CD4-positive, alpha-beta T cell treated with Interleukin-6 at 100 ng/mL for 8 hours (primary cell): ENCODE results near the gene ACTN2.

Source experiments
- DNase-seq: peaks from one replicate; pipeline ENCODE4 v3.0.0-alpha.2; 2020; ENCODE audit warnings: mixed read lengths, low spot score

Gene ACTN2

DNA sequence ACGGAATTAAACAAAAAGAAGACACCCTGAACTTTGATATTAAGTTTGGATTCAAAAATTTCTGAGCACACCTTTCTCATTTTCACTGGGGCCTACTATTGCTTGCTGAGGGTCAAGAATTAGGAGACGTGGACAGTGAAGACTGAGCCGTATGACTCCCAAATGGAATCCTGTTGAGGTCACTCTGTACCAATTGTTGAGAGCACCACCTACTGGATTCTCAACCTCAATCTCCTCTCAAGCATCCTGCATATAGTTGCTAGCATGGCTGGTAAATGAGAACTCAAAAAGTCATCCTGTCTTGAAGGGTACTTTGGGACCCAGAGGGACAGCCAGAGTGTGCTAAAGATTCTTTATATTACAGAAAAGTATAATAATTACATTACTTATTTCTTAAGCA lies 88.6 kb downstream of the ACTN2 start:
- DNase-seq: no peak

DNA sequence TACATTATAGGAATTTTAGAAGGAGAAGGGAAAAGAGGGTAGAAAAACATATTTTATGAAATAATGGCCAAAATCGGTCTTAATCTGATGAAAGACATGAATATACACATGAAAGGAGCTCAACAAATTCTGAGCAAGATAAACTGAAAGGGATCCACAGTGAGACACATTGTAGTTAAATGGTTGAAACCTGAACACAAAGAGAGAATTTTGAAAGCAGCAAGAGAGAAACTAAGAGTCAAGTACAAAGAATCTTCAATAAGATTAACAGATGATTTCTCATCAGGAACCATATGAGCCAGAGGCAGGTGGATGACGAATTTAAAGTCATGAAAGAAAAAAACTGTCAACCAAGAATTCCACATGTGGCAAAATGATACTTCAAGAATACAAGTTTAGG lies 93.0 kb downstream of the ACTN2 start:
- DNase-seq: no peak

DNA sequence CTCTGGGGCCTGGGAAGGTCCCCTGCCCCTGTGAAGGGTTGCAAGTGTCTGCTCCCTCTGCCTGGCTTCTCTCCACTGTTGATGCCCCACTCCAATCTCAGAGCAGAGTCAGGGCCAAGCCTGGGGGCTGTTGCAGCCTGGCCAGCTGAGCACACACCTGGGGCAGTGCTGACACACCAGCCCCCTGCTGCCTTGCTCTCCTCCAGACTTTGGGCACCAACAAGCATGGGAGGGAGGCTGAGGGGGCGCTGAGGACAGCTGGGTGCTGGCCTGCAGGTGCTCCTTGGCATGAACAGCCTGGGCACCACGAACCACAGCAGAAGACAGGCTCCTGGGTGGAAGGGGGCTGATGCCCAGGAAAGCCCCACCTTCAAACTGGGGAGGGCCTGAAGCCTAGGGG lies 99.2 kb downstream of the ACTN2 start:
- DNase-seq: no peak

DNA sequence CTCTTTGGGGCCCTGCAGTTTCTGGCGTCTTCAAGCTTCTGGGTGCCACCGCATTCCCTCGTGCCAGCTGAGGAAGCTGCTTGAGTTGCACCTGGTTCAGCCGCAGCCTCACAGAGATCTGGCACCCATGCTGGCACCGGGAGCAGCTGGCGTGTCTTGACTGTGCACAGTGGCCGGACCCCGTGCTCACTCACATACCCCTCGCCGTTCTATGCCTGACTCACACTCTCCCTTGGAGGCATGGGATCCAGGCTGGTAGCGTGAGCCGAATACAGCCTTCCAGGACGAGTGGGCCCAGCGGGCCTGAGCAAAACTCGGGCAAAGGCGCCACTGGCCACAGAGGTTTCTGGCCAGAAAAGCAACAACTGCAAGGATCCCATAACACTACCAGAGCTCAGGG lies 100.2 kb downstream of the ACTN2 start:
- no peak for DNase-seq

DNA sequence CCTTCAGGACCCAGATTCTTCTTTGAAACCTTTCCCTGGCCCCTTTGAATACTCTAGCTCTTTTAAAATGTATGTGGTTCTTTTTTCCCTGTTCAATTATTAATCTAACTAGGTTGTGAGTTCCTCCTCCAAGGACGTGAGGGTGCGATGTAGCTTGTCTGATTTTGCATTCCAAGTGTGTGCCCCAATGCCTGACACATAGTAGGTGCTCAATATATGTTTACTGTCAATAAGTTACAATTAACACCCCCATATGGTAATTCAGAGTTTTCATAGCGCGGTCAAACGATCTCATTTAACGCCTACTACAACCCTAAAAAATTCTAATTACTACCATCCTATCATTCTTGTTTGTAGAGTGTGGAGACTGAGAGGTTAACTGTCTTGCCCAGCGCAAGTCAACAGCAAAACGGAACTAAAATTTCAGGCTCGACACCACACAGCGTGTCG lies 108.3 kb downstream of the ACTN2 start:
- DNase-seq: no peak

DNA sequence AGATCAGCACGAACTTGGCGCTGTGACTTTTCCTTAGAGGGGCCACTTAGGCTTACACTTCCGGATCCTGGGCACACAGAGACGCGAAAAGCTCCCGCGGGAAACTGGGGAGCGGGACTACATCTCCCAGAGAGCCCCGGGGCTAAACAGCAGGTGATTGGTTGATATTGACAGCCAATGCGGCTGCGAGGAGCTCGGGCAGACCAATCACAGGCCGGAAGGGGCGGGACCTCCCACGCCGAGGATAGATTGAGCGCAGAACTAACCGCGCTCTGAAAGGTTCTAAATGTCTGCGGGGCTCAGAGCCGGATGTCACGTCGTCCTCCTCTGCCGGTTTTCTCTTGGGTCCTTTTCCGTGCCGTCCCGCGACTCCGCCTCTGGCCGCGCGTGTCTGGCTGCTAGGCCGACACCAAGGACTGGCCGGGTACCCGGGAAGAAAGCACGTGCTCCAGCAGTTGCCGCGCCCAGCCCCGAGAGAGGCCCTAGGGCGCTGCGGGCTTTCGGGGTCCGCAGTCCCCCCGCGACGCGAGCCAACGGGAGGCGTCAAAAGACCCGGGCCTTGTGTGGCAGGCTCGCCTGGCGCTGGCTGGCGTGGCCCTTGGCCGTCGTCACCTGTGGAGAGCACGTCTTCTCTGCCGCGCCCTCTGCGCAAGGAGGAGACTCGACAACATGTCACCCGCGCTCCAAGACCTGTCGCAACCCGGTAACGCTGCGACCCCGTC lies 108.9 kb downstream of the ACTN2 start, which contains the start of gene MTR:
Gene MTR (plus strand): TSS at position 258 of the 722 bp plus-strand sequence. CDS start 412 bp downstream, at position 670.
- peak; percentile 96 for DNase-seq

DNA sequence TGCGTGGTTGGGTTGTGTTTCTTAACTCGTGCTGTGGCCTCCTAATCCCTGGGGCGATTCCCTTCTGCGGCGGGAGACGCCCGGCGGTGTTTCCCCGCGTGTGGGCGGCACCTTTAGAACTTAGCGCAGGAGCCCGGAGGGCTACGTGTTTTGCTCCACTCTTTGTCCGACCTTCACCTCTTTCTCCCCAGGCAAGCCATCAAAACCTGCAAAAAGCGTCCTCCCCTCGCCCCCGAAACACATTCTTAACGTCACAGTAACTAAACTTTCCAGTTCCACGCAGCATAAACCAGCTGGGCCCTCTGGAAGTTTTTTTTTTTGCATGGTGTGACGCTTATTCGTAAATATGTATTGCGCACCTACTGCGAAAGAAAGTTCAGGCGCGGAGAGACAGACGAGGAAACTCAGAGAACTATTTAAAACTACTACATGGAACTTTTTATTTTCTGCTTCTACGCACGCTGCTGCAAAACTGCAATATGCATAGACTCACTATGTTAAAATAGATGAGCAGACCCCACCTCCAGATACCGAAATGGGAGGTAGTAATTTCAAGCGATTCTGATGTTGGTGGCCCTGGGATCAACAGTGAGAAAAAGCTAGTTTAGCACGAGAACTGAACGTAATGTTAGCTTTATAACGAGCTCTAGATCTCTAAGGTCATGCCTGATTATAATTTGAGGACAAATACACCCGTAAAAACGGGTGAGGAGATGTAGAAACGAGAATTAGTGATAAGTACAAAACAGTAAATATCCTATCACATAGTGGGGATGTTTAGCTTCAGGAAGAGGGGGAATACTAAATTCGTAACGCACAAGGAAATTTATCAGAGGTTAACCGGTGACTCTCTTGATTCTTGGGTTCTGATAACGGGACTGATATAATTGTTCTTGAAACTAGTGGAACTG lies 109.7 kb downstream of the ACTN2 start:
- peak; percentile 20 for DNase-seq

DNA sequence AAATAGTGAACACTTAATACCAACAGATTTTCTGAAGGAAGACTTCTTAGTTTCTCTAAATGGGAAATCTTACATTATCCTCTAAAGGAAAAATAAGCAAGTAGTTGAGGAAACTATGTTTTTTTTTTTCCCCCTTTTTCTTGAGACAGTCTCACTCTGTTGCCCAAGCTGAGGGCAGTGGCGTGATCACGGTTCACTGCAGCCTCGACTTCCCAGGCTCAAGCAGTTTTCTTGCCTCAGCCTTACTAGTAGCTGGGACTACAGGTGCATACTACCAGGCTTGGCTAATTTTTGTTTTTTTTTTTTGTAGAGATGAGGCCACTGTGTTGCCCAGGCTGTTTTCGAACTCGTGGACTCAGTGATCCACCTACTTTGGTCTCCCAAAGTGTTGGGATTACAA lies 112.7 kb downstream of the ACTN2 start:
- no peak for DNase-seq

DNA sequence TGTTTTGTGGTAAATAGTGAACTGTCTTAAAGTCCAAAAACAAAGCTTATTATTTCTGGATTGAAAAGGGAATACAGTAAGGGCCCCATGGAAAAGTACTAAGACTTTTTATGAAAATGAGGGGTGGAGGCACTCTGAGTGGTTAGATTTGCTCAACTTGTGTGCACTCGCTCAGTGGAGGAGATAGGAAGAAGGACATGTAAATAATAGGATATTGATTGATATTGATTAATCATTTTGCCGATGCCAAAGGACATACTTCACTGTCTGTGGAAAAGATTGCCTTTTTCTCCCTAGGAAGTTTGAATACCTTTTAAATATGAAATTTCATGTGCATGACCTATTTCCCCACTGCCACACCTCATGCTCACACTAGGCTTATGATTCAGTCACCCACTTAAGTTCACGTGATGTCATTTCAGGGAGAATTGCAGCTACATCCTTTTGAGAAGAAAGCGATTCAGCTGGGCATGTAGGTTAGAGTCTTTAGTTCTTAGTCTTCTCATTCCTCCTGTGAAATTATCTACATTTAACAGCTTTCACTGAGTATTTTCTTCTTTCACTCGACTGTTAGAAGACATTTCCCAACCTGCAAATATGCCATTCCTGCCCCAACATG lies 113.8 kb downstream of the ACTN2 start:
- DNase-seq: no peak

DNA sequence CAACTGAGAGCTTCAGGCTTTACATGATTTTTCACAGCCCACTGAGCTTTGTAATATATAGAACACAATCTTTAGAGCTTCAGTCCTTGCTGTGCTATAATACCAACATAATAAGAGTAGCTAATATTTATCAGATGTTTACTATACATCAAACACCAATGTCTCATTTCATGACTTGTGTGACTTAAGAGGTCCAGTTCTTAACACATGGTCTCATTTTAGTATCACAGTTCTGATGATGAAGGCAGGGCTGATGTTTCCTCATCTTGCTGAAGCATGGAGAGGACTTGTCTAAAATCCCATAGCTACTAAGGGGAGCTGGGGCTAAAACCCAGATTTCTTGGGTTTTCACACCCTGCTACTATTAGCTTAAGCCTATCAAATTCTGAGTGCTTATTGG lies 114.3 kb downstream of the ACTN2 start:
- DNase-seq: no peak

DNA sequence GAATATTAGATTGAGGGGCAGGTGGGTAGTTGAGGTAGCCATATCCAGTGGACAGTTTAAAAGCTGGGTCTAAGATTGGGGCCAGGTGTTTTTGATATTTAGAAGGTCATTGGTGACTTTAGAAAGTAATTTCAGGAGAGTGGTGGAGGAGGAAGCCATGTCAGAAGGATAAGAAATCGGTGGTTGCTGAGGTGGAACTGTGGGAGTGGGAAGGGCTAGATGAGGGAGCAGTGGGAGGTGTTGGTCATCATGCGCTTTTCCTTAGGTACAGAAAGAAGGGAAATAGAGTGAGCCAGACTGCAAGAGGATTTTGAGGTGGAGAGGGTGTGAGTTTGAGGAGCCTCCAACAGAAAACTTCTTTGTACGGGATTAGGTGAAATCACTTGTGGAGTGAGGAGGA lies 116.0 kb downstream of the ACTN2 start:
- DNase-seq: no peak

DNA sequence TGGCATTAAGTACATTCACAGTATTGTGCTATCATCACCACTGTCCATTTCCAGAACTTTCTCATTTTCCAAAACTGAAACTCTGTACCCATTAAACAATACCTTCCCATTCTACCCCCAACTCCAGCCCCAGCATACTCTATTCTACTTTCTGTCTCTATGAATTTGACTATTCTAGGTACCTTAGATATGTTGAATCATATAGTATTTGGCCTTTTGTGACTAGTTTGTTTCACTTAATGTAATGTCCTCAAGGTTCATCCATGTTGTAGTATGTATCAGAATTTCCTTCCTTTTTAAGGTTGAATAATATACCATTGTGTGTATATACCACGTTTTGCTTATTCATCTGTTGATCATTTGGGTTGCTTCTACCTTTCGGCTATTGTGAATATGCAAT lies 120.3 kb downstream of the ACTN2 start:
- DNase-seq: no peak

DNA sequence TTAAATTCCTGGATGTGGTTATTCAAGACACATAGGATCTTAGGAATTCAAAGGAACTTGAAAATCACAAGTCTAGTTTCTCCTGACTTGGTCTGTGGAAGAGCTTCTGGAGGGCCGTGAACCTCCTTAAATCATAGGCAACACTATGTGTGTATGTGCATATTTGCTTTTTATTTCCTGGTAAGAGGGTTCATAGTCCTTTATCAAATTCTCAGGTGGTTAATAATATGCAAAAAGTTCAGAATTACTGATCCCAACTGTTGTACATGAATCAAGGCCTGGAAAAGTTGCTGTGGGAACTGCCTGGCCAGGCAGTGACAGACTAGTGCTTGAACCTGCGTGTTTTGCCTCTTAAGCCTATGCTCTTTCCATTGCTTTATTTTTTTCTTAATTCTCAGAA lies 121.7 kb downstream of the ACTN2 start:
- DNase-seq: no peak

DNA sequence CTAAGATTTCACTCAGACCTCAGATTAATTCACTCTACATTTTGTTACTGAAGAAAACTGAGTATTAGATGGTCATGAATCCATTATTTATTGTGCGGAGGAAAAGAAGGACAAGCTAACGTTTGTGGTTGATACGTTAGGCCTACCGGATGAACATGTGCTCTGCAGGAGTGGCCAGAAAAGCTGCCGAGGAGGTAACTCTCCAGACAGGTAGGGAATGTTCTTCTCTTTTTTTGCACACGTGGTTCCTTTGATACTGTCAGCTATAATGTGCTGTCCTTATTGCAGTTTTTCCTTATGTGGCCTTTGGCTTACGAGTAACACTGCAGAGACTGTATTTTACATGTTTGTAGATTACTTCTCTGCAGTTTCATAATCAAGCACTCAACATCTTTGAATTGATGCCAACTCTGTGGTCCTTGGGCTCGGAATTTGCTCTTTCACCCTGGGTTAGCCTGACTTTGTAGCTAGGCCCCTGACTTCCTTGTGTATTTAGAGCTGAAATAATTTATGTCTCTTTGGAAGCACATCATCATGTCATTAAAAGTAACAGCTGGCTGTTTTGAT lies 122.3 kb downstream of the ACTN2 start:
- no peak for DNase-seq

DNA sequence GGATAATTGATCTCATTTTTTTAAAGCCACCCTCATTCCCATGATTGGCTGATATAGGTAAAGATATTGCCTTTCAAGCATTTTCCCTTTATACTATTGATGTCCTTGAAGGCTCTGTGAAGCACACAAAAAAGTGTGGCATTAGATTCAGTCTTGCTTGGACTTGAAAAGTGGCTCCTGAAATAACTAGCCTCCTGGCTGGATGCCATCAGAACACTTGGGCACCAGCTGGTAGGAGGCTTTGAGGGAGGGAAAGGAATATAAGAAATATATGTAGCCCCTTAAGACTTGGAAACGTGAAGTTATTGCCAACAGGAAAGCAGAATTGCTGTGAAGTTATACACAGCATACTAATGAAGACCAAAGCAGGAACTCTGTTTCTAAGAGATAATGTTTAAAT lies 122.8 kb downstream of the ACTN2 start:
- DNase-seq: no peak

DNA sequence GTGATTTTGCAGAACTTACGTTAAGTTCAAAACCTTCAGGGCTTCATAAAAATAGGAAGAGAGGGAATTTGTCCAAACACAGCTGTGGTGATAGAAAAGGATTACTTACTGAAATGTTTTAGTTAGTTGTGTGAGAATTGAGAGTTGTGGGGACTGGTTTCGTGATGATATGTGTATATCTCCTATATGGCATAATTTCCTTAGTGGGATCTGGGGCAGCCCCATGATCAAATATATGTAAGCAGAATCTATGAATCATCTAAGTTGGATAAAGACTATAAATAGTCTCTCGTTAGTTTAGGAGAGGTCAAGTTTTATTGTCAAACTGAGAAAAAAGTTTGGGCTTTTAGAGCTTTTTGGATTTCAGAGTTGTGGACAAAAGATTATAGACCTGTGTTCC lies 123.7 kb downstream of the ACTN2 start:
- DNase-seq: no peak

DNA sequence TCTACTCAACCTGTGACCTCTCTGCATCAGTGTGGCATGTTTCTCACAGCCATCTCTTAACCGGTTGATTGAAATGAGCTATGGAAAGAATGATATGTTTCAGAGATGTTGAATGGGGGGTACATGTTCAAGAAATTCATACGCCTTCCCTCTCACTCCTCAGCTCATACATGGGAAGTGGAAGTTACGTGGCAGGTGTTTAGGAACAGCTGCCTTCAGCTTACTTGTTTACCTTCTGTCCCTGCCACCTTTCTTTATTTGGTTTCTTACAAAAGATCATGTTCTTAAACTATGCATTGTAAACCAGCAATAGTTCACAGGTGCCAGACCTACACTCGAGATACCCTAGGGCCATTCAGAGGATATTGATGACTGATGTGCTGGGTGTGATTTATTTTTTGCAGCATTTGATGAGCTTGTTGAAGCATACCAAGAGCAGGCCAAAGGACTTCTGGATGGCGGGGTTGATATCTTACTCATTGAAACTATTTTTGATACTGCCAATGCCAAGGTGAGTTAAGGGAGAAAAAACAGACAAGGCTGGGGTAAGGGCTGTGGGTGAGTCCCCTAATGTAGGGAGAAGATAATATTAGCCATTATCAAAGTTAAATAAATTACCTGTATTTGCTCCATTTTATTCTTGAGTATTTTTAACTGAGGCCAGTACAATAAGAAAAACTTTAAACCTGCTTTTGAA lies 126.2 kb downstream of the ACTN2 start:
- DNase-seq: no peak
